ENCODE data around the gene MIPEP.

MIPEP gene

GRCh38 chr13:23810685-23811240 is 78.4 kb downstream of the MIPEP start:
- DNase-seq (ENCODE audit: low read depth, low spot score) = no peak

GRCh38 chr13:23808803-23809202 is 80.4 kb downstream of the MIPEP start:
- no peak for DNase-seq (ENCODE audit: low read depth, low spot score)

- no peak for DNase-seq (ENCODE audit: low read depth, low spot score)
These were observed 82.2 kb downstream of the MIPEP start for GRCh38 chr13:23806874-23807526.

DNA sequence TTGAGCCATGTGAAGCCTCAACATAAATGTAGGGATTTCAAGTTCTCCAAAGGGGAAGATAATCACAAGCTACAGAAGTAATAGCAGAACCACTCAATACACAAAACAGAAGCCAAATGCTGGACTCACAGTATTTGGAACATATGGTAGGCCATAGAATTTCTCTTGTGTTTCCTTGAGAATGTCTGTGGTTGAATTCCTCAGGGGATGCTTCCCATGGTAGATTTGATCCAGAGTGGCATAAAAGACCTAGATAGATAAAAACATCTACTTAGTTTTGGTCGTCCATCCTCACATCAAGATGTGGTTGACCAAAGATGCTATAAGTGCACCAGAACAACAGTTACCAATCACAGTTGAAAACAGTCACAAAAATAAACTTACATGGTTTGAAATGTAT is 83.4 kb downstream of the MIPEP start:
- no peak for DNase-seq (ENCODE audit: low read depth, low spot score)

- no peak for DNase-seq (ENCODE audit: low read depth, low spot score)
These were observed 84.1 kb downstream of the MIPEP start for GRCh38 chr13:23805122-23805521.

GRCh38 chr13:23804166-23804565 is 85.0 kb downstream of the MIPEP start:
- DNase-seq (ENCODE audit: low read depth, low spot score) = no peak

GRCh38 chr13:23801141-23801540 is 88.1 kb downstream of the MIPEP start:
- DNase-seq (ENCODE audit: low read depth, low spot score) = no peak

DNA sequence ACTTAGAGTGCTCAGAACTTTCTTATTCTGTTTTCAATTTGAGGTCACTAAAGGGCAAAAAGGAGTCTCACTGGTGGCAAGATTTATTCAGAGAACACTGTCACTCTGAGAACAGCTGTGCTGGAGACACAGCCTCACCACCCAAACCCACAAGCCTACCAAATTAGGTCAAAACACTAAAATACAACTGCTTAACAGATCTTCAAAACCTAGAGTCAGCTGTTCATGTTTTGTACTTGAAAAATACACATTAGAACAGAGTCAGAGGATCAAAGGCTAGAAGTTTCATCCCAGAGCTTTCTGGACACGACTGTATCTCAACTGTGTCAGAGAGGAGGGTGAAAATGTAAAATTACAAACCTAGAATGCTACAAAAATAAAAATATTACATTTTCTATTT is 89.3 kb downstream of the MIPEP start:
- no peak for DNase-seq (ENCODE audit: low read depth, low spot score)

GRCh38 chr13:23797276-23797903 is 91.8 kb downstream of the MIPEP start:
- DNase-seq (ENCODE audit: low read depth, low spot score) = no peak

DNA sequence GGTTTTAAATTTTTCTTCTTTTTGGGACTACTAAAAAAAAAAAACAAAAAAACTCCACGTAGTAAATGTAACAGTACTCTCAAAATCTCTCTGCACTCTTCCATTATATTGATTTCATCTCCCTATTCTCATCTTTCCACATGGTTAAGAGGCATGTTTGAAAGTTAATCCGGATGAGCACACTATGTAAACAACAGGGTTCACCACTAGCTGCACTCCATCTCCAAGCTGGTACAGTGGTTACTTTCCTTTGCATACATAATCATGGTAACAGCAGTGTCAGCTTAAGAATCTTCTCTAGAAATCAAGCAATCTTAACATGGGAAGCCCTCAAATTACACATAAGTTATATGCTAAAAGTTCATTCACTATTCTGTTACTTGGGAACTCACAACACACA is 92.6 kb downstream of the MIPEP start:
- no peak for DNase-seq (ENCODE audit: low read depth, low spot score)

GRCh38 chr13:23794267-23795161 is 94.7 kb downstream of the MIPEP start:
- no peak for DNase-seq (ENCODE audit: low read depth, low spot score)

GRCh38 chr13:23793711-23794110 is 95.5 kb downstream of the MIPEP start:
- DNase-seq (ENCODE audit: low read depth, low spot score) = no peak

DNA sequence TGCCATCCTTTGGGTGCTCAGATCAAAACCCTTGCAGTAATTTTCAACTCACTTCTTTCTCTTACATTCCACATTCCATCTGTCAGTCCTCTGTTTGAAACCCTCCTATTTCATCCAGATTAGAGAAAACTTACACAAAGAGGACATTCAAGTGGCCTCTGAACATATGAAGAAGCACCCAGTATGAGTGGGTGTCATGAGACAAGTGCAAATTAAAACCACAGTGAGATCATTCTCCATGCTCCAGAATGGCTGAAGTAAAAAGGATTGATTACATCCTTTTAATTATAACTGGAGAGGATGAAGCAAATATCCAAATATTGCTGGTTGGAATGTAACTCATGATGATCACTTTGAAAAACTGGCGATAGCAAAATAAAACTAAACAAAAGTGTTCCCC is 96.5 kb downstream of the MIPEP start:
- no peak for DNase-seq (ENCODE audit: low read depth, low spot score)

DNA sequence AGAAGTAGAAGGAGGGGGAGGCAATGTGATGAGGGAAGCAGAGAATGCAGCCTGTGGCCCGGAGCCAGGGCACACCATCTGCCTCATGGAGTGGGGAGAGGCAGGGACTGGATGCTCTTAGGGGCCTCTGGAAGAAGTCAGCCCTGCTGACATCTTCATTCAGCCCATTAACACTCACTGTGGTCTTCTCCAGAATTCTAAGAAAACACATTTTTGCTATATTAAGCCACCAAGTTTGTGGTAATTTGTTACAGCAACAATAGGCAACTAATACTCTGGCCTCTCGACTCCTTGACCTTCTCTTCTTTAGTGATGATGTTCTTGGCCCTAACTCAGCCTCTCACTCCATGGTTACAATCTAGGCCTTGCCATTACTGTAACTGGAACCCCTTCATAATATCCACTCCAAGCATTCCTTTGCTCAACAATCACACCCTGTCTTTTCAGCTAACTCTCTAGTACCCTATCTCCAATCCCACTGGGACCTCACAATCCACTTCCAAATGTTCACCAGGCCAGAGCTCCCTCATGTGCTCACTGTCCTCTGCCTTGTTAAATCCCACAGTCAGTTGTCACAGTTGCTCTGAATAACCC is 98.5 kb downstream of the MIPEP start:
- no peak for DNase-seq (ENCODE audit: low read depth, low spot score)

DNA sequence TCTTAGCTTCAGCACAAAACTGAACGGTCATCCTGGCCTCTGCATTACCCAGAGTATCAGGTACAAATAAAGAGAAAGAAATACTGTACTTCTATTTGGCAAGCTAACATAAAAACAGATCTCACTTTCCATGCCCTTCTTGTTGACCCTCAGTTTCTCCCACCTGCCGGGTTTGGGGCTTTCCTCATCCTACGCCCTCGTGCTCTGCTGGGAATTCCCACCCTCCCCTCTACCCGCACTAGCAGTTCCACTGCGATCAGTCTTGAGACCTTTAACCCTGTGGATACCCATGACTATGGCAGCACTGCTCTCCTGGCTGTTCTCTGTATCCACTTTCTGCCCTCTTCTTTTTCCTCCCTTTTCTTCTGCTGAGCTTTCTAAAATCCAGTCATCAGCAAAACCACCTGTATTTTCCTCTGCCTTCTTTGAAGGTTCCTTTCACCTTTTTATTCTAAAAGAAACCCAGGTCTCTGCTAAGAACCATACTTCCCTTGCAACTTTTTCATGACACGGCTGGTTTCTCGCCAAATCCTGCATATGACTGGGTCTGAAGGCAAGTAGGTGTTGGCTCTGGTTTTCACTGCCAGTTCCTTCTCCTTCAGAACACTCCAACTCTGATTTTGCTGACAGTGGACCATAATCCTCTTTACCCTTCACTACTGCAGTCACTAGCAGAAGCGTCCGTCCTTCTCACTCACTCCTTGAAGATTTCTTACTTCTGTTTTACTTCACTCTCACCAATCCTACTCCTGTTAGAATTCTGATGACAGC is 99.4 kb downstream of the MIPEP start:
- no peak for DNase-seq (ENCODE audit: low read depth, low spot score)

- DNase-seq (ENCODE audit: low read depth, low spot score) = no peak
These were observed 100.7 kb downstream of the MIPEP start for GRCh38 chr13:23788459-23788858.

- no peak for DNase-seq (ENCODE audit: low read depth, low spot score)
These were observed 101.7 kb downstream of the MIPEP start for GRCh38 chr13:23787464-23787863.

DNA sequence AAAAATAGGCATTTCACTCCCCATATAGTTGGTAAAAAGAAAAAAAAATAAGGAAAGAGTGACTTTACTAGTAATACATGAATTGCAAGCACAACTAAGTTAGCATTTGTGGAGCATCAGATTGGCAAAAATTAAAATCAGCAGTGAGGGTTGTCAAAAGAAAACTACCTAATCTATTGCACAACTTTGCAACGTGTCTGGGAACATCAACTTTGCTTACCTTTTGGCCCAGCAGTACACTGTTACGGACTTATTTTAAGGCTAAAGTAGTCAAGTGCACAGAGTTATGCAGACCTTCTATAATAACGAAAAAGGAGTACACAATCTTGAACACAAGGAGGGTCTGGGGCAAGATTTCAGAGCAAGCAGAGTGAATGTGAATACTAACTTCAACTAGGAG is 102.6 kb downstream of the MIPEP start:
- DNase-seq (ENCODE audit: low read depth, low spot score) = no peak

DNA sequence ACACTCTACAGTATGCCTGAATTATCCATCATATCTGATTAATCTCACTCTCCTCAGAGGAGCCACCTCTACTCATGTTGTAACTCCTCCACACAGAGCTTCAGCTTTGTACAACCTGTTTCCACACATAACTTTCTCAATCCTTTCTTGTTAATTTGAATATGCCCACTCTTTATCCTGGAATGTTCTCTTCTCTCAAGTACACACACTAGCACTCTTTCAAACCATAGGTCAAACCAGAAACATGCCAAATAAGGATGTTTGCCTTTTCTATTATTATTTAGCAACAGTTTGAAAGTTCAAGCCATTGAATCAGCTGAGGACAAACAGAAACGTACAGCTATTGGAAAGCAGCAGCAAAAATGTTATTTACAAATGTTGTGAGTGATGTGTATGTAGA is 110.3 kb downstream of the MIPEP start:
- no peak for DNase-seq (ENCODE audit: low read depth, low spot score)

GRCh38 chr13:23778002-23778652 is 111.1 kb downstream of the MIPEP start:
- no peak for DNase-seq (ENCODE audit: low read depth, low spot score)

DNA sequence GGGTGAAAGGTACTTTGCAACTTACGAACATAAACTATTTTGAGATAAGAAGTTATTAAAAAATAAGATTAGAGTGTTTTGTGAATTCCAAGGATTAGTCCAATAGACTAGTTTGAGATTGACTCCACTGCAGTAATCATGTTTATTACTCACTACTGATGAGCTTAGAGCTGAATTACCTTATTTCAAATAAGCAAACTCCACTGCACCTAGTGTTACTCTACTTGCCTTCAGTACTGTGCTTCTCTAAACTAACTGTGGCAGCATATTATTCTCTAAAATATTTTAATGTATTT is 111.7 kb downstream of the MIPEP start:
- DNase-seq (ENCODE audit: low read depth, low spot score) = no peak
